Fibroblast of lung (primary cell): ENCODE results near the gene RXFP3. TPM values are rescaled to one million over a fixed set of nuclear protein-coding genes. Genes with fewer than 3 reads are reported as not detected.

Source experiments
- DNase-seq, 2 donors: peaks; one replicate each; pipeline versions ENCODE4 v3.0.0 to v3.0.0-alpha.2; 2010; ENCODE audit warnings: low read depth in 2 of 2
- H2AFZ ChIP-seq: 2 replicates; pipeline ENCODE4 v1.5.1; 2012; ENCODE audit warnings: low read length, control low read depth, inconsistent platforms
- H3K27ac ChIP-seq: 2 replicates; pipeline ENCODE4 v1.5.1; 2011; ENCODE audit warnings: low read length, control low read depth; ENCODE audit not compliant: insufficient read depth
- H3K27me3 ChIP-seq: 2 replicates; pipeline ENCODE4 v1.5.1; 2011; ENCODE audit warnings: mild to moderate bottlenecking, low read length; ENCODE audit not compliant: control insufficient read depth, insufficient read depth
- H3K36me3 ChIP-seq: 2 replicates; pipeline ENCODE4 v1.5.1; 2011; ENCODE audit warnings: low read length; ENCODE audit not compliant: control insufficient read depth, insufficient read depth
- H3K4me1 ChIP-seq: 2 replicates; pipeline ENCODE4 v1.5.1; 2011; ENCODE audit warnings: low read length; ENCODE audit not compliant: control insufficient read depth, insufficient read depth; ENCODE audit errors: extremely low read depth
- H3K4me2 ChIP-seq: 2 replicates; pipeline ENCODE4 v1.5.1; 2011; ENCODE audit warnings: low read length, control low read depth; ENCODE audit not compliant: insufficient read depth; ENCODE audit errors: extremely low read depth
- H3K4me3 ChIP-seq, 4 experiments: fragments of 200-600 bp in 1 of 4; sonication (generic) in 1 of 4; replicated peaks in 1 of 4; 2 replicates each; pipeline ENCODE4 v1.5.1; 2011 to 2016; ENCODE audit warnings: low read length in 4 of 4, low read depth in 3 of 4, mild to moderate bottlenecking in 3 of 4, control low read depth in 2 of 4, inconsistent platforms in 1 of 4, mixed read lengths in 1 of 4; ENCODE audit not compliant: insufficient read depth in 1 of 4; ENCODE audit errors: control extremely low read depth in 1 of 4
- H3K79me2 ChIP-seq: 2 replicates; pipeline ENCODE4 v1.5.1; 2012; ENCODE audit warnings: mild to moderate bottlenecking, low read length, inconsistent platforms; ENCODE audit not compliant: control insufficient read depth, insufficient read depth
- H3K9ac ChIP-seq: 2 replicates; pipeline ENCODE4 v1.5.1; 2011; ENCODE audit warnings: mild to moderate bottlenecking, low read length, control low read depth; ENCODE audit not compliant: insufficient read depth
- H3K9me3 ChIP-seq: 2 replicates; pipeline ENCODE4 v1.5.1; 2012; ENCODE audit warnings: low read depth, low read length; ENCODE audit not compliant: control insufficient read depth, insufficient read depth
- H4K20me1 ChIP-seq: 2 replicates; pipeline ENCODE4 v1.5.1; 2011; ENCODE audit warnings: low read length; ENCODE audit not compliant: control insufficient read depth, insufficient read depth; ENCODE audit errors: extremely low read depth
- CTCF ChIP-seq, 2 donors: IDR thresholded peaks in 1 of 2; conservative IDR thresholded peaks in 1 of 2; 1 replicate in 1 of 2; 2 replicates in 1 of 2; pipeline ENCODE4 v1.5.1; 2011 to 2012; ENCODE audit warnings: low read length in 2 of 2, control low read depth in 1 of 2, inconsistent platforms in 1 of 2, low read depth in 1 of 2, mild to moderate bottlenecking in 1 of 2
- EZH2 ChIP-seq: IDR thresholded peaks from 2 replicates; pipeline ENCODE4 v1.5.1; 2012; ENCODE audit warnings: low read length, control low read depth, mild to moderate bottlenecking; ENCODE audit errors: missing control alignments
- polyA plus RNA-seq, 2 donors: library from polyadenylated mRNA; depleted of rRNA in 1 of 2; stranded (reverse) in 1 of 2; unstranded in 1 of 2; fragments of >200 nt; gene quantifications; 2 replicates each; pipeline ENCODE4 v1.2.1, GENCODE V29; 2011 to 2012; ENCODE audit warnings: missing spikeins in 1 of 2
- total RNA-seq: library from RNA; depleted of rRNA; stranded (reverse); fragments of >200 nt; gene quantifications from 2 replicates; pipeline ENCODE4 v1.2.1, GENCODE V29; 2014

RXFP3 gene
- total and polyA plus RNA-seq, 2 donors (not counting 1 experiment from before 2014, with no cell fraction given), result not detected

GRCh38 chr5:33968211-33969005 lies 32.2 kb downstream of the RXFP3 start:
- no peaks in the 10 kb centered on the region for H3K9me3 ChIP-seq
- no peak overlapping the region for H3K27ac ChIP-seq
- no peaks in the 10 kb centered on the region for H4K20me1 ChIP-seq
- no peak overlapping the region for H3K4me2 ChIP-seq
- no peaks in the 10 kb centered on the region for H3K4me1 ChIP-seq
- no peaks in the 10 kb centered on the region for H3K79me2 ChIP-seq
- H3K36me3 ChIP-seq, result no peaks in the 10 kb centered on the region
- no peak overlapping the region for H3K4me3 ChIP-seq
- H3K9ac ChIP-seq, result no peak overlapping the region
- TF ChIP-seq EZH2 (no peak), CTCF (conservative IDR thresholded peaks at IDR 0.05 in 1 of 2, IDR thresholded peaks at IDR 0.05 in 1 of 2; ENCODE audit: low read depth in 1 of 2, low read length in 2 of 2) (no peak)
- no peak for DNase-seq
- no peak overlapping the region for H2AFZ ChIP-seq
- H3K27me3 ChIP-seq, result no peaks in the 10 kb centered on the region

GRCh38 chr5:33969572-33970452 lies 33.6 kb downstream of the RXFP3 start:
- H3K9ac ChIP-seq, result no peak overlapping the region
- TF ChIP-seq EZH2 (no peak), CTCF (conservative IDR thresholded peaks at IDR 0.05 in 1 of 2, IDR thresholded peaks at IDR 0.05 in 1 of 2; ENCODE audit: low read depth in 1 of 2, low read length in 2 of 2) (peak; percentile 92)
- H4K20me1 ChIP-seq, result no peaks in the 10 kb centered on the region
- DNase-seq, result peak; percentile 55 to 79
- H3K27me3 ChIP-seq, result no peaks in the 10 kb centered on the region
- H3K36me3 ChIP-seq, result no peaks in the 10 kb centered on the region
- no peak overlapping the region for H3K4me3 ChIP-seq
- no peaks in the 10 kb centered on the region for H3K9me3 ChIP-seq
- H3K4me2 ChIP-seq, result no peak overlapping the region
- no peaks in the 10 kb centered on the region for H3K79me2 ChIP-seq
- no peaks in the 10 kb centered on the region for H3K4me1 ChIP-seq
- H3K27ac ChIP-seq, result no peak overlapping the region
- no peak overlapping the region for H2AFZ ChIP-seq

- no peaks in the 10 kb centered on the region for H3K4me1 ChIP-seq
- H3K36me3 ChIP-seq, result no peaks in the 10 kb centered on the region
- H4K20me1 ChIP-seq, result no peaks in the 10 kb centered on the region
- no peak for DNase-seq
- no peaks in the 10 kb centered on the region for H3K27me3 ChIP-seq
- no peak overlapping the region for H2AFZ ChIP-seq
- no peak for TF ChIP-seq CTCF (conservative IDR thresholded peaks at IDR 0.05 in 1 of 2, IDR thresholded peaks at IDR 0.05 in 1 of 2; ENCODE audit: low read depth in 1 of 2, low read length in 2 of 2)
- TF ChIP-seq EZH2, result no peak
- H3K79me2 ChIP-seq, result no peaks in the 10 kb centered on the region
- no peak overlapping the region for H3K4me2 ChIP-seq
- no peak overlapping the region for H3K27ac ChIP-seq
- no peak overlapping the region for H3K9ac ChIP-seq
- H3K4me3 ChIP-seq, result no peak overlapping the region
- H3K9me3 ChIP-seq, result no peaks in the 10 kb centered on the region
These were observed 37.1 kb downstream of the RXFP3 start for GRCh38 chr5:33973271-33973670.
